Measurements from ENCODE around the gene CNTNAP2.

Gene CNTNAP2

DNA sequence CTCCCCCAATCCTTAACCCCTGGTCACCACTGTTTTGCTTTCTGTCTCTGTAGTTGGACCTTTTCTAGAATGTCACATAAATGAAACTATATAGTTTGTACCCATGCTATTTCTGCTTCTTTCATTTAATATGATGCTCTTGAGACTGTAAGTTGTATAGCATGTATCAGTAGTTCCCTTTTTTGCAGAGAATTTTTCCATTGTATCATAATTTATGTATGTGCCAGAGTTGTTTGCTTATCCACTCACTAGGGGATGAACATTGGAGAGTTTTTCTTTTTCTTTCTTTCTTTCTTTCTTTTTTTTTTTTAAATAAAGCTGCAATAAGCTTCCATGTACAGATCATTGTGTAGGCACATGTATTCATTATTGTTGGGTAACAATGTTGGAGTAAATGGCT is 544.8 kb downstream of the CNTNAP2 start:
- no peak for DNase-seq (ENCODE audit: low read depth in 2 of 3, low spot score in 2 of 3)

DNA sequence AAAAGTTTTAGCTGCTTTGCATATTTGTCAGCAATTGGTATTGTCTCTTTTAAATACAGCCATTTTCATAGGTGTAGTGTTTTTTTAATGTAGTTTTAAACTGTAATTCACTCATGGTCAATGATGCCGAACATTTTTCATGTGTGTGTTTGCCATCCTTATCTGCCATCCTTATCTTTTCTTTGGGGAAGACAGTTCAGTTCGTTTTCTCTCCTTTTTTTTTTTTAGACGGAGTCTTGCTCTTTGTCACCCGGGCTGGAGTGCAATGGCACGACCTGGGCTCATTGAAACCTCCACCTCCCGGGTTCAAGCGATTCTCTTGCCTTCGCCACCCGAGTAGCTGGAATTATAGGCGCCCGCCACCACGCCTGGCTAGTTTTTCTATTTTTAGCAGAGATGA is 545.3 kb downstream of the CNTNAP2 start:
- DNase-seq (ENCODE audit: low read depth in 2 of 3, low spot score in 2 of 3), result no peak

DNA sequence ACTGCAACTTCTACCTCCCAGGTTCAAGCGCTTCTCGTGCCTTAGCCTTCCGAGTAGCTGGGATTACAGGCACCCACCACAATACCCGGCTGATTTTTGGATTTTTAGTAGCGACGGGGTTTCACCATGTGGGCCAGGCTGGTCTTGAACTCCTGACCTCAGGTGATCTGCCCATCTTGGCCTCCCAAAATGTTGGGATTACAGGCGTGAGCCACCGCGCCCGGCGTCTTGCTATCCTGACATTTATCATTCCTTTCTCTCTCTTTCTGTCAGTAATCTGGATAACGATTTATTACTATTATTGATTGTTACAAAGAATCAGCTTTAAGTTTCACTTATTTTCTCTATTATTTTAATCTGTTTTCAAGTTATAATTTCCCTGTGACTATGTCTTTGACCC is 548.4 kb downstream of the CNTNAP2 start:
- DNase-seq (ENCODE audit: low read depth in 2 of 3, low spot score in 2 of 3), result no peak

DNA sequence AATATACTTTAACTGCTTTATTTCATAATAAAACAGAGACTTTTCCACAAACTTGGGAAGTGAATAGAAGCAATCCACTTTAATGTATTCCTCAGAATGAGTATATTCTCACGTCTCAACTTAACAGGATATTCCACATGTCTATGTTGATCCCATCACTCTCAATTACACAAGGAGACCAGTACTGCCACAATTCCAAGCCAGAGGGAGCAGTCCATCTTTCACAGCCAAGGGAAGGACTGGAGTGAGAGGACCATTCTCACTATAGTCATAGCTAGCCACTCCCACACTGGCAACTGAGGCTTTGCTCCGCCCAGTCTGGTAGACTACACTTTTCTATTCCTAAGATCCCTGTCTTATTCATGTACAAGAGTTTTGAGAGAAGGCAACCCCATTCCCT is 553.9 kb downstream of the CNTNAP2 start:
- no peak for DNase-seq (ENCODE audit: low read depth in 2 of 3, low spot score in 2 of 3)

DNA sequence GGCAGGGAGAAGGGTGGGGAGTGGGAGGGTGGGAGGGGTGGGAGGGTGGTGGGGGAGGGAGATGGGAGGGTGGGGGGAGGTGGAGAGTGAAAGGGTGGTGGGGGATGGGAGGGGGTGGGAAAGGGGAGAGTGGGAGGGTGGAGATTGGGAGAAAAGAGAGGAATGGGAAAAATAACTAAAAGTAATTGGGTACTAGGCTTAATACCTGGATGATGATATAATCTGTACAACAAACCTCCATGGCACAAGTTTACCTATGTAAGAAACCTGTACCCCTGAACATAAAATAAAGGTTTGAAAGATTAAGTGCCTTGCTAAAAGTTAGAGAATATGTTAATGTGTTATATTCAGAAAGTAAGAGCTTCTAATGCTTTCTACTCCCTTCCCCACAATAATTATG is 564.9 kb downstream of the CNTNAP2 start:
- no peak for DNase-seq (ENCODE audit: low read depth in 2 of 3, low spot score in 2 of 3)

DNA sequence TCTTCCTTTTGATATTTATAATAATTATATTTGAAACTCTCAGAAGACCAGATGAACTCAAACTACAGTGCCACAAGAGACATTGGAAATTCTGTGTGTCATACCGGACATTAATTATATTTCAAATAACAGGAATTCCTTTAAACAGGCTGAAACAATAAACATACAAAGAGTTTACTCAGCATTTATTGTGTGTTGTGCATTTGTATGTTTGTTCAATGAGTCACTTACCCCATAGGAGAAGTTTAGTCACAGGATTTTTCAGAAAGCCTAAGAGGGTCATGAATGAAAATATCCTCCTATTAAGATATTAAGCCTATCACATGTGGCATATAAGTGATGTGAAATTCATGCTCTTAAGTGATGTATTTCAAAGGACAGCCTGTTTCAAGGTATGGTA is 566.8 kb downstream of the CNTNAP2 start:
- no peak for DNase-seq (ENCODE audit: low read depth in 2 of 3, low spot score in 2 of 3)

DNA sequence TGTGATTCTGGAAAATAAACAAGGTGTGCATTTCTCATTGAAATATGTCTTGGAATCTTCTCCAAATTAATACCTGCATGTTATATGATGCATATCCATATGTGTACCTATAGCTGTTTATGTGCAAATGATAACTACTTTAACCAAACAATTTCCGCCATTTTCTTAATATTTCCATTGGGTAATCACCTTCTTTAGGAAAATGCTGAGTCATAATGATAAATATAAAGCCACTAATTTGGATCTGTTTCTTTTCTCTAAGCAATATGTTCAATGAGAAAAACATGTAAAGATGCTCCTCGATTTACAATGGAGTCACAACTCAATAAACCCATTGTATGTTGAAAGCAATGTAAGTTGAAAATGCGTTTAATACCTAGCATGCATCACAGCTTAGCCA is 574.4 kb downstream of the CNTNAP2 start:
- no peak for DNase-seq (ENCODE audit: low read depth in 2 of 3, low spot score in 2 of 3)

DNA sequence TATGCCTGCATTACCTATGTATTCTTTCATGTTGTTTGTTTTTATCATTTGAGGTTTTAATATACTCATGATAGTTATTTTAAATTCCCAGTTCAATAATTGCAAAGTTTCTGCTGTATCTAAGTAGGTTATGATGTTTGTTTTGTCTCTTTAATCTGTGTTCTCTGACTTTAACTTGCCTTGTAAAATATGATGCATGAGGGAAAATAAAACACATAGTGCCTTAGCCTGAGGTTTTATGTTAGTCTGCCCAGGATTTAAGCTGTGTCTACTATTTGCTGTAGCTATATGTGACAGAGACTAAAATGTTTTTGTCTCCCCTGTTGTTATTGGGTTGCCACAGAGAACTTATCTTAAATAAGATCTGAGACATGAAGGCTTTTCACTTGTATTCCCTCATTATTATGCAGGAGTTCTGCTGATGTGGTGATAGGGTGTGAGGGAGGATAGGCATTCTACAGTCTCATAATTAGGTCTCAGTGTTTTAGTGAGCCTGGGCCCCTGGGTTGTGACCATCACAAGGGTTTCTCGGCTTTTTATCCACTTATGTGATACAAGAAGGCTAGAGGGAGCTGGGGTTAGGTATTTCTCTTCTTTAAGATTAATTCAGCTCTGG is 582.5 kb downstream of the CNTNAP2 start:
- DNase-seq (ENCODE audit: low read depth in 2 of 3, low spot score in 2 of 3), result no peak

DNA sequence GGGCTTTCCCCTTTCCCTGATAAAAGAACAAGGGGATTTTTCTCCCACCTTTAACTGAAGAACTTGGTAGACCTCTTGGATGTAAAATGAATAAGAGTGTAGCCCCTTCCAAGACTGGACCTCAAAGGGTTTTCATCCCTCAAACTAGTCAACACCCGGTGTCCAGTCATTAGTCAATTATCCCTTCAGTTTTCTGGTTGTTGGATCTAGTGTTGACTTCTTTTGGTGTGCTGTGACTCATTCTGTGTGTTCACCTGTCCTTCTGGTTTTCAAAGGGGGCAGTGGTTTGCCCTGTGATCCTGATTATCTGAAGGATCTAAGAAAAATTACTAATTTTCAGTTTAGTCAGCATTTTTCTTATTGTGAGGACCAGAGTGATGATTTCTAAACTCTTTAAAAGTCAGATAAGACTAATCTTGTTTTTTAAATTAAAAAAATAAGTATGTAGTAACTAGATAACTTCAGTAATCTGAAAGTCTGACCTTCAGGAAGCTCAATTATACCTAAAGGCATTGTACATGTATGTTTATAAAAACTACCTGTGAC is 583.5 kb downstream of the CNTNAP2 start:
- DNase-seq (ENCODE audit: low read depth in 2 of 3, low spot score in 2 of 3), result no peak

DNA sequence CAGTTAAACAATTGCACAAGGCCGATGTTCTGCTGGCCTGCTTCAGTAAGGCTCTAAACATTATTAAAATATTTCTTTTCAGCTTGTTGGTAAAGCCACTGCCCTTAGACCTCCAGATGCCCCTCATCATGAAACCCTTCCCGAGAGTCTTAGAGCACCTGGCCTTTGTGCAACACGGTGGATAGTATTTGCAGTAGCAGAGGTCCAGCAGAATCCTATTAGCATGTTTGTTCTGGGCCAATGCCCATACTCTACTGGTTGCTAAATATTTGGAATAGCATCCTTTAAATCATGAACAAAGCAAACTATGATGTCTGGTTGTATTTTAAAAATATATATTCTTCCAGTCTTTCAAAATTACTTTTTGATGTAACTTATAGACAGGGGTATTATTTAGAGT is 584.6 kb downstream of the CNTNAP2 start:
- DNase-seq (ENCODE audit: low read depth in 2 of 3, low spot score in 2 of 3), result no peak

DNA sequence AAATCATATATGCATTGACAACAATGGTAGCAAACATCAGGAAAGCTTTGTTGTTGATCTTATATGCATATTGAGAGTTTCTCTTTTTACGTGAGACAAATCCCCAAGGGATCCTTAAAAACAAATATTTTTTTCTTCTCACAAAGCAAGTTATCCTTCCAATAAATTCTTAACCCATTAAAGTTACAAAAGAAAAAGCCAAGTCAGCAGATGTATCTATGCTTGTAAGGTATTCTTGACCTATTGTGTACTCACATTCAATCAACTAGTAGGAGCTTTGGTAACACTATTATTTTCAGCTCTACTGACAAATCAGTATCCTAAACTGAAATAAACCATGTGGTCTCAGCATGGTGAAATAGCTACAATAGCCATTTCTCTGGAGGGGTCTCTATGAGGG is 586.3 kb downstream of the CNTNAP2 start:
- DNase-seq (ENCODE audit: low read depth in 2 of 3, low spot score in 2 of 3), result no peak

DNA sequence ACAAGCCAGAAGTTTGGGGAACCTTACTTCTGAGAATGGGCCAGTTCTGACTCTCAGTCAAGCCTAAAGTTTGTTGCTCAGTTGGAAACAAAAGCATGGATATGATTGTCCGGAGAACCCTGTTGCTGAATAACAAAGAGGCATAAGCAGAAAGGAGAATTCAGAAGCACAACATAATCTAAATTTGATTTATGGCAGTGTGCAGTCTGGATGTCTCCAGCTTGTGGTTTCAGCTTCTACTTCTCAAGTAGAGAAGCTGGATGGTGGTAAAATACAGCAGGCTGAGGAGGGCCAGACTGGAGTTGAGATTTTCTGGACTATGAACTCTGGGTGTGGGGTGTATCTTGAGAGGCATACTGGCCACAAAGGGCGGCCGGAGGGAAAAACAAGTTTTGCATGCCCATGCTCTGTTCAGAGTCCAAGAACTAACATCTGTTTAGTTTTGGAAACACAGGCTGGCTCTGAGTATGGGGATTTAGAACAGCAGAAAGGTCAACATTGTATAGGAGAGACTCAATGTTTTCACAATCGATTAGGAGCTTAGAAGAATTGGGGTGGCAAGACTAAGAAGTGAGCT is 592.9 kb downstream of the CNTNAP2 start:
- no peak for DNase-seq (ENCODE audit: low read depth in 2 of 3, low spot score in 2 of 3)

DNA sequence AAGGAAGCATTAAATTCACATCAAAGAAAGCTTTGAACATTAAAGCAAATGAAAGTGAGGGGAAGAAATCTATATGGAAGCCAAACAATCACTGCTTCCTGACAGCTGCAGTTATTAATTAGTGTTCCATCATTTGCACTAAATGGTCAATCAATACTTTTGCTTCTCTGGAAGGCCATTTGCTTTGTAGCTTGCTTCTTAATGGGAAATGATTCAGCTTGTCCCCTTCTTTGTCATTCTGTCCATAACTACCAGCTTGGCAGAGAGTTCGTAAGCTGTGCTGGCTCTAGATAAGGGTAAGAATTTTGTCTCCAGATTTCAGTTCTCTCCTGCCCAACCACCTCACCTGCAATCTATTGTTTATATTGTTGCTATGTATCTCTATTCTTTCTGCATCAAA is 596.6 kb downstream of the CNTNAP2 start:
- no peak for DNase-seq (ENCODE audit: low read depth in 2 of 3, low spot score in 2 of 3)

DNA sequence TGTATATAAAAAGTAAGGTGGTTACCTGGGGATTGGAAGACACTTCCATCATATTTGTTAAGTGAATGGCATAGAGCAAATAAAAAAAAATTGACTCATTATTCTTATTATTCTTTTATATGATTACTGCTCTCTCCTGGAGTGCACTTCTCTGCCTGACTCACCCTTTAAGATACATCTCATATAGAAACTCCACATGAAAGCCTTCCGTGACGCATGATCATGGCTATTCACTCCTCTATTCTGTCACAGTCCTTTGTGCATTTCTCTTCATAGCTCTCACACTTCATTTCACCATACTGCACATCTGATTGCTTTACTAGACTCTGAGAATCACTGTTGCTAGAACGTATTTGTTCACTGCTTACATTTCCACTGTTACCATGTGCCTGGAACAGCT is 597.3 kb downstream of the CNTNAP2 start:
- DNase-seq (ENCODE audit: low read depth in 2 of 3, low spot score in 2 of 3), result no peak

DNA sequence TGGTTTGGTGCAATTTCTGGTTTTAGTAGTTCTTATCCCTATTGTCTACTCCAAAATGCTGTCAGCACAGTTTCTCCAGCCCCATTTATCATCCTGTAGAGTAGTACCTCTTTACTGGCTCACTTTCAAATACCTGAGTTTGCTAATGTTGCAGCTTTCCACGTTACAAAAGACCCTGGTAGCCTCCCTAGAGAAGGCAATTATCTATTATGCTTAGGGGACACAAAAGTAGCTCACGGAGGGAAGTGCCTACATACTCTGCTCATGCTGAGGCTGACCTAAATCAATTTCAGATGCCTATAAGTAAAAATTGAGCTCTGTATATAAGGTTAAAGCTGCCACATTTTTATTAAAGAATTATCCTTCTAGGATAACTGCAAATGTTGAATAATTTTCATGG is 603.6 kb downstream of the CNTNAP2 start:
- DNase-seq (ENCODE audit: low read depth in 2 of 3, low spot score in 2 of 3), result no peak

DNA sequence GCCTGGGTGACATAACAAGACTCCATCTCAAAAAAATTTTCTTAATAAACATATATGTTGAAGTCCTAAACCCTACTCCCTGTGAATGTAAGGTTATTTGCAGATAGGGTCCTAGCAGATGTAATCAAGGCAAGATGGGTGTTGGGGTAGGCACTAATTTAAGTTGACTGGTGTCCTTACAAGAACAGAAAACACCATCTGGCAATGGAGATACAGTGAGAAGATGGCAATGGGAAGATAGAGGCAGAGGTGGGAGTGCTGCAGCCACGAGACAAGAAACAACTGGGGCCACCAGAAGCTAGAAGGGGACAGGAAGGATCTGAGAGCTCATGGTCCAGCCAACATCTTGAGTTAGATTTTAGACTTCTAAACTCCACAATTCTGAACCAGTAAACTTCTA is 606.4 kb downstream of the CNTNAP2 start:
- no peak for DNase-seq (ENCODE audit: low read depth in 2 of 3, low spot score in 2 of 3)

DNA sequence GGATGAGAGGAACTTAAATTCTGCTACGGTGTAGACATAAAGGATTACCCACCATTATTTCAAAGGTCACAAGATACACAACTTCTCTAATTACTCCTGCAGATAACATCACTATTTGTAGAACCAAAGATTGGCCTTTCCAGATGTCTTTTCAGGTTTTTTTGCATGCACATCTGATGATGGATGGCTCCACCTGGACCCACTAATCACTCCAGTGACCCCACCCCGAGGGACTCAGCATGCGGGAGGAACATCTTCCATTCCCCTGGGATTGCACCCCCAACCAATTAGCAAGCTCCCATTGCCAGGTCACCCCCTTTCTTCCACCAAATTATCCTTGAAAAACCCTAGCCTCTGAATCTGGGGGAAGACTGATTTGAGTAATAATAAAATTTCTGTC is 608.9 kb downstream of the CNTNAP2 start:
- DNase-seq (ENCODE audit: low read depth in 2 of 3, low spot score in 2 of 3), result no peak

DNA sequence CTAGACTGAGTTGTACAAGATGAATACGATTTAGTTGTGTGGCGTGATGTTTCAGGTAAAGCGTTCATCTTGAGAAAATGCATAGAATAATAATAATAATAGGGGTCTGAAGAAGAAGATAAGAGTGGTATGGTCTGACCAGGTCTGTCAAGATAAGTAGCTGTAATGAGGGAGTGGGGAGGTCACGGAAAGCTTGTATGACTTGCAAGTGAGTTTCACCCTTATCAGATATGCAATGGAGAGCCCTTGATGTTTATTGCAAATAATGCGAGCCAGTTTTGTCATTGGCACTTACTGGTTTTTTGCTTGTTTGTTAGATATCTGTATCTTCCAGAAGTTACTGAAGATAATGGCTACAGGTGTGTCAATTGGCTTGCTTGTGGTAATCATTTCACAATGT is 611.5 kb downstream of the CNTNAP2 start:
- DNase-seq (ENCODE audit: low read depth in 2 of 3, low spot score in 2 of 3), result no peak

DNA sequence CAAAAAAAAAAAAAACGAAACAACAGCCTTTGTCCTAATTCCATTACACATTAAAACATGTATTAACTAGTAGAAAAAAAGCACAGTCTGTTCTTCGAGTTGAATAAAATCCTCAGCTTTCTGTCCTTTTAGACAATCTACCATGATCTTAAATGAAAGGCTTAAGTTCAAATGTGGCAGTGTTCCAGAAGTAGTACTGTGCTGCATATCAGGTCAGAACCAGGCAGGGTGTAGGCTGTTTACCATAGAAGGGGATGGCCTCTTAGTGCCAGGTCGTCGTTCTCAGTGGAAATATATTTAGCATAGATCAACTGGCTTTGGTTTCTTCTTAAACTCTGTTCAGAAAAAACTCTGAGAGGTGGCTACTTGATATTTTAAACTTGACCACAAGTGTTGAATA is 612.0 kb downstream of the CNTNAP2 start:
- DNase-seq (ENCODE audit: low read depth in 2 of 3, low spot score in 2 of 3), result no peak

DNA sequence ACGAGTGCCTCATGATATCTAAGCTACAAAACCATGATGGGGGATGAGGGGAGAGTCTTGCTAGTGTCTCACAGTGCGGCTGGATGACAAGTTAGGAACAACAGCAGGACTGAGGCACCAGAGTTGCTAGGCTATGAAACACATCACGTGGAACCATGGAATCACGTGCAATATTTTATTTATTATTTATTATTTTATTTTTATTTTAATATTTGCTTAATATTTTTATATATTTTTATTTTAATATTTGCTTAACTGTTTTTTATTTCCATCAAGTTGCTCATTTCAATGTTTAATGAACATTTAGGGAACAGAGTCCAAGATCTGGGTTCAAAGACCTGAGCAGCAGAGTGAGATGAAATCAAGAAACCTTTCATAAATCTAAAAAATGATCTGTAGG is 614.6 kb downstream of the CNTNAP2 start:
- no peak for DNase-seq (ENCODE audit: low read depth in 2 of 3, low spot score in 2 of 3)

DNA sequence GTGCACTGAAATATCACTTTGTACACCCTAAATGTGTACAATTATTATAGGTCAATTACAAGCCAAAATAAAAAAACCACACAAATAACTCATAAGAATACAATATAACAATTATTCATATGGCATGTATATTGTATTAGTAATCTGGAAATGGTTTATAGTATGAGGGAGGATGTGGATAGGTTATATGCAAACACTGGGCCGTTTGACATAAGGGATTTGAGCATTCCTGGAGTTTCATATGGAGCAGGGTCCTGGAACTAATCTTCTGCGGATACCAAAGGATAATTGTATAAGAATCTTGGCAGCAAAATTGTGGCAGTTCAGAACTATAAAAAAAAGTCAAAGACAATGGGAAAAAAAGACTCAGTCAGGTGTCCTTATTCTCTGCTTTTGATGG is 619.4 kb downstream of the CNTNAP2 start:
- no peak for DNase-seq (ENCODE audit: low read depth in 2 of 3, low spot score in 2 of 3)

DNA sequence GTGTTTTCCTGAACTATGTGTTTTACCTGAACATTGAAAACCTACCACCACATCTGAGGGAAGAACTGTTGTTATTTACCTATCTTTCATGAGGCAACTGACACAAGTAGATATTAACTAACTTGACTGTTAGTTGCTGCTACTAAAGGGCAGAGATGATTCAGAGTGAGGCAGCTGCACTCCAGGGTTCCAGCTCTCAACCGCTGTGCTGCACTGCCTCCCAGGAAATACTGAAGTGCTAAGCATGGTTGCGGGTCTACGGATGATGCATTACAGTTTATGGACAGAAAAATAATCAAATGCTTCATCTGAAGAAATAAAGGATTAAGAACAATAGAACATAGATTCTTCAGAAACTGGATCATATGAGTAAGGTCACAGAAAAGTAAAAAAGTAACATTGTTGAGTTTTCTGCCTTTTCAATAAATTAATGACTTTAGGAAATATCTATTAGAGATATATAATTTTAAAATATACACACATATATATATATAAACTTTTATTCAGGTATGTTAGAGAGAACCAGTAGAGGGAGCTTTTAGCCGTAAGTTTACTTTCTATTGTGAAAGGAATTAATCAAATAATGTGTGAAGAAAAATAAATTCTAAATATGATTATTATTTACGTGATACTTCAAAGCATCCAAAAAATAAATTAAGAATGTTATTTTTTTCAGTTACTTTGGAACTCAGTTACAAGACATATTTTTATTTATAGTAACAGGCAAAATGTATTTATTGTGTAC is 620.0 kb downstream of the CNTNAP2 start:
- no peak for DNase-seq (ENCODE audit: low read depth in 2 of 3, low spot score in 2 of 3)

DNA sequence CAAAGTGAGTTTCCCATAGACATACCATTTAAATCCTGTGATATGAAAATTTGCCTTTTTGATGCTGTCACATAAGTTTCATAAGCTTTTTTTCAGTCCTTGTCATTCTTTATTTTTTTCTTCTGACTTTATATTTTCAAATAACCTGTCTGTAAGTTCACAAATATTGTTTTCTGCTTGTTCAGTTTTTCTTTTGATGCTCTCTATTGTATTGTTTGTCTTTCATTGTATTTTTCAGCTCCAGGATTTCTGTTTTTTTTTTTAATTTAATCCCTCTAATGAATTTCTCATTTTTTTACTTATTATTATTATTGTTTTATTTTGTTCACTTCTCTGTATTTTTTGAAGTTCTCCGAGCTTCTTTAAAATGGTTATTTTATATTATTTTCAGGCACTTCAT is 623.4 kb downstream of the CNTNAP2 start:
- DNase-seq (ENCODE audit: low read depth in 2 of 3, low spot score in 2 of 3), result no peak
